ENCODE data around the gene PGK1.
"Not testable (repeated sequence)": the region's sequence is repeated elsewhere in the genome, so short reads cannot be mapped to it uniquely, and the experiment has no call there.

Gene PGK1

GRCh38 chrX:78160711-78161110 is 56.7 kb downstream of the PGK1 start:
- H3K56ac ChIP-seq (ENCODE audit: low read length); H3K79me1 ChIP-seq (ENCODE audit: low read length); H3K36me3 ChIP-seq (ENCODE audit: control insufficient read depth, insufficient read depth, low read length); H3K18ac ChIP-seq (ENCODE audit: low read length); H3K4me2 ChIP-seq (ENCODE audit: low read length); H3K23ac ChIP-seq (ENCODE audit: low read length); H2AK5ac ChIP-seq (ENCODE audit: low read length); H3K4me1 ChIP-seq (ENCODE audit: control insufficient read depth, low read depth, low read length); H4K5ac ChIP-seq (ENCODE audit: low read length); H4K8ac ChIP-seq (ENCODE audit: low read depth, low read length); H3K27me3 ChIP-seq (ENCODE audit: insufficient read depth, low read length, poor library complexity); H3K9ac ChIP-seq (ENCODE audit: low read length); H3K27ac ChIP-seq (ENCODE audit: low read depth, low read length); H2BK120ac ChIP-seq (ENCODE audit: low read depth, low read length); H2BK15ac ChIP-seq (replicated peaks; ENCODE audit: low read depth); H3K4ac ChIP-seq (ENCODE audit: low read depth, low read length); H3K79me2 ChIP-seq (ENCODE audit: control insufficient read depth, insufficient read depth, low read length); H2BK5ac ChIP-seq (ENCODE audit: low read length); H3K4me3 ChIP-seq (ENCODE audit: low read length): not testable (repeated sequence)
- WGBS (ENCODE audit: extremely low coverage, insufficient coverage, low lambda C conversion rate), result no CpG with 5 or more reads among the region's 4 CpGs
- peak; percentile 74 for DNase-seq

- not testable (repeated sequence) for H2BK120ac ChIP-seq (ENCODE audit: low read depth, low read length); H2AK5ac ChIP-seq (ENCODE audit: low read length); H3K9ac ChIP-seq (ENCODE audit: low read length); H3K56ac ChIP-seq (ENCODE audit: low read length); H3K36me3 ChIP-seq (ENCODE audit: control insufficient read depth, insufficient read depth, low read length); H3K79me1 ChIP-seq (ENCODE audit: low read length); H4K5ac ChIP-seq (ENCODE audit: low read length); H3K27me3 ChIP-seq (ENCODE audit: insufficient read depth, low read length, poor library complexity); H3K4me1 ChIP-seq (ENCODE audit: control insufficient read depth, low read depth, low read length); H3K23ac ChIP-seq (ENCODE audit: low read length); H3K27ac ChIP-seq (ENCODE audit: low read depth, low read length); H4K8ac ChIP-seq (ENCODE audit: low read depth, low read length); H3K79me2 ChIP-seq (ENCODE audit: control insufficient read depth, insufficient read depth, low read length); H3K4me3 ChIP-seq (ENCODE audit: low read length); H3K4ac ChIP-seq (ENCODE audit: low read depth, low read length); H3K4me2 ChIP-seq (ENCODE audit: low read length); DNase-seq; H3K18ac ChIP-seq (ENCODE audit: low read length); H2BK5ac ChIP-seq (ENCODE audit: low read length); H2BK15ac ChIP-seq (replicated peaks; ENCODE audit: low read depth)
- no CpG with 5 or more reads among the region's 4 CpGs for WGBS (ENCODE audit: extremely low coverage, insufficient coverage, low lambda C conversion rate)
Observed at GRCh38 chrX:78163175-78163574, 59.1 kb downstream of the PGK1 start.

DNA sequence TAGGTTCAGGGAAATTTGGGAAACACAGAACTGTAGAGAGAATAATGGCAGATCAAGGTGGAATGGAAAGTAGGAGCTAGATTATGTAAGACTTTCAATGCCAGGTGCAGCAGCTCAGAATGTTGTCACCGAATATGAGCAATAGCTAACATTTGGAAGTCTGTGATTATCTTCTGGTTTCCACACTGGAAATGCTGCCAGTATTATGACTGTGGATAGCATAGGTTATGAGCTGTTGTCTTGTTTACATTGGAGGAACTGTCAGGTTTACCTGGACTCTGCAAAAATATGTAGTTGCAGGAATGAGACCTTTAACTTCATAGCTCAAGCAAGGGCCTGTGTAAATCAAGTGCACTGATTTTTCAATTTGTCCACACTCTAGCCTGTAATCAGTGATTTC is 61.4 kb downstream of the PGK1 start:
- H2BK5ac ChIP-seq (ENCODE audit: low read length), result no peak overlapping the region
- no peak overlapping the region for H3K9ac ChIP-seq (ENCODE audit: low read length)
- H3K4me2 ChIP-seq (ENCODE audit: low read length), result no peak overlapping the region
- no peak overlapping the region for H2BK120ac ChIP-seq (ENCODE audit: low read depth, low read length)
- H3K4me1 ChIP-seq (ENCODE audit: control insufficient read depth, low read depth, low read length), result no peaks in the 10 kb centered on the region
- no peak overlapping the region for H3K56ac ChIP-seq (ENCODE audit: low read length)
- H3K4me3 ChIP-seq (ENCODE audit: low read length), result no peak overlapping the region
- H3K23ac ChIP-seq (ENCODE audit: low read length), result no peak overlapping the region
- H3K27ac ChIP-seq (ENCODE audit: low read depth, low read length), result no peak overlapping the region
- no peak overlapping the region for H4K5ac ChIP-seq (ENCODE audit: low read length)
- no peaks in the 10 kb centered on the region for H3K36me3 ChIP-seq (ENCODE audit: control insufficient read depth, insufficient read depth, low read length)
- no peaks in the 10 kb centered on the region for H3K79me1 ChIP-seq (ENCODE audit: low read length)
- H3K27me3 ChIP-seq (ENCODE audit: insufficient read depth, low read length, poor library complexity), result no peaks in the 10 kb centered on the region
- no peak for DNase-seq
- WGBS (ENCODE audit: extremely low coverage, insufficient coverage, low lambda C conversion rate), result no CpG with 5 or more reads among the region's 1 CpG
- no peak overlapping the region for H4K8ac ChIP-seq (ENCODE audit: low read depth, low read length)
- no peak overlapping the region for H3K18ac ChIP-seq (ENCODE audit: low read length)
- no peaks in the 10 kb centered on the region for H3K79me2 ChIP-seq (ENCODE audit: control insufficient read depth, insufficient read depth, low read length)
- H2AK5ac ChIP-seq (ENCODE audit: low read length), result no peak overlapping the region
- no peak overlapping the region for H3K4ac ChIP-seq (ENCODE audit: low read depth, low read length)
- no peak overlapping the region for H2BK15ac ChIP-seq (replicated peaks; ENCODE audit: low read depth)

GRCh38 chrX:78168065-78168464 is 64.0 kb downstream of the PGK1 start:
- no peak overlapping the region for H3K18ac ChIP-seq (ENCODE audit: low read length)
- H3K4ac ChIP-seq (ENCODE audit: low read depth, low read length), result no peak overlapping the region
- H3K27me3 ChIP-seq (ENCODE audit: insufficient read depth, low read length, poor library complexity), result no peaks in the 10 kb centered on the region
- no peak overlapping the region for H2BK5ac ChIP-seq (ENCODE audit: low read length)
- no peaks in the 10 kb centered on the region for H3K4me1 ChIP-seq (ENCODE audit: control insufficient read depth, low read depth, low read length)
- no peak for DNase-seq
- H3K56ac ChIP-seq (ENCODE audit: low read length), result no peak overlapping the region
- no peak overlapping the region for H3K23ac ChIP-seq (ENCODE audit: low read length)
- no peak overlapping the region for H4K8ac ChIP-seq (ENCODE audit: low read depth, low read length)
- no peak overlapping the region for H3K27ac ChIP-seq (ENCODE audit: low read depth, low read length)
- H2AK5ac ChIP-seq (ENCODE audit: low read length), result no peak overlapping the region
- no peak overlapping the region for H3K4me2 ChIP-seq (ENCODE audit: low read length)
- no peak overlapping the region for H3K4me3 ChIP-seq (ENCODE audit: low read length)
- no peak overlapping the region for H3K9ac ChIP-seq (ENCODE audit: low read length)
- no peaks in the 10 kb centered on the region for H3K79me1 ChIP-seq (ENCODE audit: low read length)
- H4K5ac ChIP-seq (ENCODE audit: low read length), result no peak overlapping the region
- H3K36me3 ChIP-seq (ENCODE audit: control insufficient read depth, insufficient read depth, low read length), result no peaks in the 10 kb centered on the region
- H3K79me2 ChIP-seq (ENCODE audit: control insufficient read depth, insufficient read depth, low read length), result no peaks in the 10 kb centered on the region
- H2BK120ac ChIP-seq (ENCODE audit: low read depth, low read length), result no peak overlapping the region
- no peak overlapping the region for H2BK15ac ChIP-seq (replicated peaks; ENCODE audit: low read depth)

Measured in mesendoderm (in vitro differentiated cells).